ENCODE data around the gene WRAP73. TPM values are rescaled to one million over a fixed set of nuclear protein-coding genes. Genes with fewer than 3 reads are reported as not detected.

Gene WRAP73
- total RNA-seq, 3 donors from 2014 or later (not counting 1 experiment from before 2014, with no cell fraction given): 27.8 to 35.4 (median 30.1) TPM

- Histone ChIP-seq H3K36me3 (ENCODE audit: control insufficient read depth, insufficient read depth, low read length) (no peaks in the 10 kb centered on the region), H3K27ac (ENCODE audit: low read length) (no peak overlapping the region), H3K4me1 (ENCODE audit: control insufficient read depth, insufficient read depth, low read length) (peaks cover 25% of the 10 kb centered on the region), H3K4me3 (ENCODE audit: low read length) (no peak overlapping the region), H3K9me3 (ENCODE audit: control insufficient read depth, insufficient read depth, low read length) (no peaks in the 10 kb centered on the region), H3K27me3 (ENCODE audit: control insufficient read depth, insufficient read depth, low read length) (no peaks in the 10 kb centered on the region)
- TF ChIP-seq CTCF (IDR thresholded peaks at IDR 0.05): no peak
- H3K9me3 Mint-ChIP-seq: no peaks in the 10 kb centered on the region
- H3K36me3 Mint-ChIP-seq: no peaks in the 10 kb centered on the region
- WGBS (ENCODE audit: insufficient coverage): 95% methylated on average over 19 of the region's 19 CpGs
- H3K4me3 Mint-ChIP-seq: no peak overlapping the region
- no peak for DNase-seq
- H3K27ac Mint-ChIP-seq: no peak overlapping the region
- no peak for ATAC-seq
- intact Hi-C loops (cut with micrococcal nuclease): no loop called here
- peaks cover 0 to 11% of the 10 kb centered on the region in 2 donors for H3K27me3 Mint-ChIP-seq (ENCODE audit: low read depth in 2 of 2)
- H3K4me1 Mint-ChIP-seq: peaks cover 0 to 11% of the 10 kb centered on the region in 2 donors
These were observed 31.5 kb upstream of the WRAP73 start for GRCh38 chr1:3681231-3681897.

GRCh38 chr1:3680488-3681230 is 30.8 kb upstream of the WRAP73 start:
- ATAC-seq (no peak), DNase-seq (no peak)
- no peak for TF ChIP-seq CTCF (IDR thresholded peaks at IDR 0.05)
- H3K4me3 Mint-ChIP-seq: no peak overlapping the region
- no peak overlapping the region for H3K4me3 ChIP-seq (ENCODE audit: low read length)
- H3K27ac ChIP-seq (ENCODE audit: low read length): no peak overlapping the region
- H3K36me3 Mint-ChIP-seq: no peaks in the 10 kb centered on the region
- 84% methylated on average over 20 of the region's 20 CpGs for WGBS (ENCODE audit: insufficient coverage)
- no peaks in the 10 kb centered on the region for H3K9me3 ChIP-seq (ENCODE audit: control insufficient read depth, insufficient read depth, low read length)
- intact Hi-C loops (cut with micrococcal nuclease): no loop called here
- peaks cover 0 to 11% of the 10 kb centered on the region in 2 donors for H3K4me1 Mint-ChIP-seq
- H3K27ac Mint-ChIP-seq: no peak overlapping the region
- no peaks in the 10 kb centered on the region for H3K27me3 ChIP-seq (ENCODE audit: control insufficient read depth, insufficient read depth, low read length)
- no peaks in the 10 kb centered on the region for H3K36me3 ChIP-seq (ENCODE audit: control insufficient read depth, insufficient read depth, low read length)
- peaks cover 0 to 11% of the 10 kb centered on the region in 2 donors for H3K27me3 Mint-ChIP-seq (ENCODE audit: low read depth in 2 of 2)
- no peaks in the 10 kb centered on the region for H3K9me3 Mint-ChIP-seq
- peaks cover 30% of the 10 kb centered on the region for H3K4me1 ChIP-seq (ENCODE audit: control insufficient read depth, insufficient read depth, low read length)

DNA sequence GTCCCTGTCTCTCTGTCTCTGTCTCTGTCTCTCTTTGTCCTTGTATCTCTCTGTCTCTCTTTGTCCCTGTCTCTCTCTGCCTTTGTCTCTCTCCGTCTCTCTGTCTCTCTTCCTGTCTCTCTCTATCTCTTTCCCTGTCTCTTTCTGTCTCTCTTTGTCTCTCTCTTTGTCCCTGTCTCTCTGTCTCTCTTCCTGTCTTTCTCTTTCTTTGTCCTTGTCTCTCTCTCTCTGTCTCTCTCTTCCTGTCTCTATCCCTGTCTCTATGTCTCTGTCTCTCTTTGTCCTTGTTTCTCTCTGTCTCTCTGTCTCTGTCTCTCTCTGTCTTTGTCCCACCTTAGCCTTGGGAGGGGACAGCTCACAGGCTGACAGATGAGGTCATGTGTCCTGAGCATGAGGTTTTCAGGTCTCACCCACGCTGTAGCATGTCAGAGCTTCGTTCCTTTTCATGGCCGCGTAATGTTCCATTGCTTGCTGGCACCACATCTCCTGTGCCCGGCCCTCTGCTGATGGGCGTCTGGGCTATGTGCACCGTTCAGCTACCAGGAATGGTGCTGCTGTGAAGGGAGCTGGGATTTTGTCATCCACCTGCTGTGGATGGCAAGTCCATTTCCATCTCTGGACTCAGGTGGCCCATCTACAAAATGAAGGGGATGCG is 30.0 kb upstream of the WRAP73 start:
- Mint-ChIP-seq H3K4me3 (no peak overlapping the region), H3K9me3 (no peaks in the 10 kb centered on the region), H3K27ac (no peak overlapping the region), H3K4me1 (peaks cover 0 to 11% of the 10 kb centered on the region in 2 donors), H3K27me3 (ENCODE audit: low read depth in 2 of 2) (peaks cover 0 to 11% of the 10 kb centered on the region in 2 donors), H3K36me3 (no peaks in the 10 kb centered on the region)
- H3K4me3 ChIP-seq (ENCODE audit: low read length): no peak overlapping the region
- H3K9me3 ChIP-seq (ENCODE audit: control insufficient read depth, insufficient read depth, low read length): no peaks in the 10 kb centered on the region
- WGBS (ENCODE audit: insufficient coverage): 90% methylated on average over 9 of the region's 9 CpGs
- intact Hi-C loops (cut with micrococcal nuclease): no loop called here
- no peak for ATAC-seq
- no peak for TF ChIP-seq CTCF (IDR thresholded peaks at IDR 0.05)
- no peaks in the 10 kb centered on the region for H3K27me3 ChIP-seq (ENCODE audit: control insufficient read depth, insufficient read depth, low read length)
- no peaks in the 10 kb centered on the region for H3K36me3 ChIP-seq (ENCODE audit: control insufficient read depth, insufficient read depth, low read length)
- no peak for DNase-seq
- H3K27ac ChIP-seq (ENCODE audit: low read length): no peak overlapping the region
- peaks cover 30% of the 10 kb centered on the region for H3K4me1 ChIP-seq (ENCODE audit: control insufficient read depth, insufficient read depth, low read length)
